Endothelial cell of umbilical vein (primary cell): ENCODE data around the gene ENAH. TPM values are rescaled to one million over a fixed set of nuclear protein-coding genes. Genes with fewer than 3 reads are reported as not detected.
A peak's percentile ranks its signal among the peaks of the same experiment; 100 is the strongest.

Experiments used
- BruUV-seq: library from RNA; stranded (reverse); fragments of 400-500 nt; replicated peaks from 2 replicates; lab custom pipeline; 2021; lab: Mats Ljungman, UMichigan
- CTCF ChIA-PET: fragments of 300-600, 350-600 bp; sonication (Branson Sonifier 250); formaldehyde crosslinking; loops from one replicate; lab custom pipeline; 2021; ENCODE audit warnings: antibody characterized with exemption, inconsistent platforms; lab: Charles Lee
- POLR2A ChIA-PET: fragments of 300-600, 350-600 bp; sonication (Branson Sonifier 250); formaldehyde crosslinking; loops from one replicate; lab custom pipeline; 2021; ENCODE audit warnings: antibody characterized with exemption, inconsistent platforms; lab: Charles Lee
- DNase-seq: peaks from one replicate; pipeline ENCODE4 v3.0.0-alpha.2; 2011; ENCODE audit warnings: low read depth, low spot score
- FAIRE-seq: peaks from 2 replicates; lab custom pipeline; 2011; peaks lifted over from hg19 to GRCh38; lab: Jason Lieb, UNC
- H2AFZ ChIP-seq: 2 replicates; pipeline ENCODE4 v1.6.0; 2012; ENCODE audit warnings: low read depth, low read length, control low read depth, inconsistent platforms
- H3K27ac ChIP-seq: 2 replicates; pipeline ENCODE4 v1.5.1; 2011; ENCODE audit warnings: low read depth, mild to moderate bottlenecking, control low read depth, low read length, moderate library complexity; ENCODE audit not compliant: insufficient read depth
- H3K27me3 ChIP-seq, 2 experiments: 2 replicates each; pipeline versions ENCODE4 v1.6.0 to v1.6.1; 2011; ENCODE audit warnings: low read length in 2 of 2, mixed read lengths in 1 of 2; ENCODE audit not compliant: control insufficient read depth in 2 of 2, insufficient read depth in 2 of 2
- H3K36me3 ChIP-seq, 2 experiments: 2 replicates in 1 of 2; 3 replicates in 1 of 2; pipeline ENCODE4 v1.5.1; 2011; ENCODE audit warnings: low read length in 2 of 2, mild to moderate bottlenecking in 1 of 2, moderate library complexity in 1 of 2; ENCODE audit not compliant: control insufficient read depth in 2 of 2, insufficient read depth in 2 of 2; ENCODE audit errors: extremely low read depth in 1 of 2
- H3K4me1 ChIP-seq: 3 replicates; pipeline ENCODE4 v1.5.1; 2011; ENCODE audit warnings: mild to moderate bottlenecking, low read length; ENCODE audit not compliant: control insufficient read depth, insufficient read depth; ENCODE audit errors: extremely low read depth
- H3K4me2 ChIP-seq: 2 replicates; pipeline ENCODE4 v1.6.1; 2011; ENCODE audit warnings: low read length, control low read depth, mixed read lengths; ENCODE audit not compliant: insufficient read depth
- H3K4me3 ChIP-seq, 3 experiments: fragments of 200-600 bp in 1 of 3; sonication (generic), shearing (Covaris generic) in 1 of 3; replicated peaks in 1 of 3; 2 replicates each; pipeline ENCODE4 v1.5.1; 2011 to 2016; ENCODE audit warnings: control low read depth in 3 of 3, low read length in 3 of 3, mild to moderate bottlenecking in 2 of 3, inconsistent platforms in 1 of 3, low read depth in 1 of 3, moderate library complexity in 1 of 3; ENCODE audit not compliant: insufficient read depth in 1 of 3
- H3K79me2 ChIP-seq: 2 replicates; pipeline ENCODE4 v1.6.0; 2012; ENCODE audit warnings: low read length, inconsistent platforms; ENCODE audit not compliant: control insufficient read depth, insufficient read depth
- H3K9ac ChIP-seq: replicated peaks from 2 replicates; pipeline ENCODE3; 2011; ENCODE audit warnings: low read length, control low read depth; ENCODE audit not compliant: insufficient read depth; ENCODE audit errors: extremely low read depth
- H3K9me1 ChIP-seq: replicated peaks from 3 replicates; pipeline ENCODE4 v1.6.0; 2011; ENCODE audit warnings: mild to moderate bottlenecking, low read length; ENCODE audit not compliant: control insufficient read depth, insufficient read depth; ENCODE audit errors: extremely low read depth
- H3K9me3 ChIP-seq: replicated peaks from 2 replicates; pipeline ENCODE4 v1.5.1; 2012; ENCODE audit warnings: low read length, inconsistent platforms; ENCODE audit not compliant: control insufficient read depth, insufficient read depth
- H4K20me1 ChIP-seq: replicated peaks from 2 replicates; pipeline ENCODE3; 2011; ENCODE audit warnings: mild to moderate bottlenecking, low read length; ENCODE audit not compliant: control insufficient read depth, insufficient read depth; ENCODE audit errors: extremely low read depth
- CTCF ChIP-seq, 2 donors: IDR thresholded peaks; 1 replicate in 1 of 2; 2 replicates in 1 of 2; pipeline ENCODE4 v1.5.1; 2011; ENCODE audit warnings: low read length in 2 of 2, mild to moderate bottlenecking in 2 of 2, moderate library complexity in 2 of 2, control low read depth in 1 of 2, inconsistent platforms in 1 of 2, low read depth in 1 of 2; ENCODE audit not compliant: insufficient read depth in 1 of 2; ENCODE audit errors: extremely low read depth in 1 of 2
- EZH2 ChIP-seq: IDR thresholded peaks from 2 replicates; pipeline ENCODE4 v1.6.1; 2012; ENCODE audit warnings: borderline replicate concordance, low read depth, mild to moderate bottlenecking, moderate library complexity, low read length, inconsistent platforms; ENCODE audit not compliant: severe bottlenecking
- FOS ChIP-seq: IDR thresholded peaks from 2 replicates; pipeline ENCODE4 v1.6.1; 2011; ENCODE audit warnings: mild to moderate bottlenecking, low read length, moderate library complexity, borderline replicate concordance; ENCODE audit not compliant: insufficient read depth
- GATA2 ChIP-seq: IDR thresholded peaks from 2 replicates; pipeline ENCODE4 v1.7.0; 2011; ENCODE audit warnings: low read depth, mild to moderate bottlenecking, moderate library complexity, mixed read lengths, low read length; ENCODE audit not compliant: insufficient read length, insufficient read depth
- JUN ChIP-seq: IDR thresholded peaks from 2 replicates; pipeline ENCODE4 v1.6.1; 2011; ENCODE audit warnings: borderline replicate concordance, low read depth; ENCODE audit not compliant: insufficient read length, insufficient read depth
- MAX ChIP-seq: IDR thresholded peaks from 2 replicates; pipeline ENCODE4 v1.6.1; 2011; ENCODE audit not compliant: insufficient read depth, insufficient read length
- MYC ChIP-seq: IDR thresholded peaks from one replicate; pipeline ENCODE4 v1.6.1; 2011; ENCODE audit warnings: mild to moderate bottlenecking, low read depth, low read length
- POLR2A ChIP-seq: IDR thresholded peaks from 2 replicates; pipeline ENCODE4 v1.6.1; 2012; ENCODE audit warnings: low read depth, mild to moderate bottlenecking, control low read depth, low read length
- POLR2AphosphoS5 ChIP-seq: IDR thresholded peaks from 2 replicates; pipeline ENCODE4 v1.6.1; 2012; ENCODE audit warnings: low read depth, mild to moderate bottlenecking, control low read depth, low read length, moderate library complexity; ENCODE audit not compliant: insufficient read depth
- dilution Hi-C: fragments of 300-500 bp; cut with MboI; formaldehyde crosslinking; loops from one replicate; pipeline ENCODE4 v1.15.0; 2019; ENCODE audit warnings: low sequenced_read_pairs; ENCODE audit not compliant: extremely low pct_ligation_motif_present
- intact Hi-C: fragments of 100-400 bp; cut with micrococcal nuclease; formaldehyde crosslinking; loops from one replicate; pipeline ENCODE4 v1.10.0; 2022
- polyA plus RNA-seq, 4 experiments: library from polyadenylated mRNA; depleted of rRNA in 3 of 4; stranded (reverse) in 3 of 4; unstranded in 1 of 4; fragments of >200 nt; gene quantifications; 2 replicates each; pipeline versions ENCODE4 v1.2.1 to v1.2.3, GENCODE V29; 2011 to 2012; ENCODE audit warnings: missing spikeins in 1 of 4
- total RNA-seq: library from RNA; stranded (reverse); gene quantifications from 2 replicates; pipeline ENCODE4 v1.2.3, GENCODE V29; 2021

The ENAH gene
- total and polyA plus RNA-seq, 2 donors (not counting 3 experiments of a cell fraction or from before 2014, with no cell fraction given): 19.9 to 95.6 TPM

- BruUV-seq: no TSS peak
- Histone ChIP-seq H2AFZ (peak overlapping the region; percentile 31), H3K36me3 (no peaks in the 10 kb centered on the region), H3K27ac (peak overlapping the region; percentile 78), H3K4me3 (no peak overlapping the region), H3K4me1 (peaks cover 37% of the 10 kb centered on the region), H3K9me1 (no peaks in the 10 kb centered on the region), H3K9me3 (no peaks in the 10 kb centered on the region), H3K4me2 (peak overlapping the region; percentile 61), H3K79me2 (no peaks in the 10 kb centered on the region), H3K9ac (peak overlapping the region; percentile 19), H3K27me3 (peaks cover 2% of the 10 kb centered on the region in 2 experiments), H4K20me1 (no peaks in the 10 kb centered on the region)
- FAIRE-seq: peak; percentile 67
- ChIA-PET POLR2A (interaction anchor here (1.7 kb wide), 1 partner anchor 29 kb away, joined by 4 read pairs; no protein-coding TSS in a partner anchor), CTCF (interaction anchor here (0.9 to 3.5 kb wide), 7 partner anchors 17 to 332 kb away, joined by 3 to 15 read pairs (median 4); partner anchors contain the start of gene SRP9)
- intact Hi-C loops: loop anchor here (1.0 kb wide), 2 partner anchors 18 to 21 kb away; partner anchors contain the start of gene LBR
- no peak for TF ChIP-seq GATA2
- dilution Hi-C loops: no loop called here
- peak; percentile 48 for DNase-seq
These were observed 207.0 kb downstream of the ENAH start for GRCh38 chr1:225445639-225446594.

GRCh38 chr1:225442123-225442505 lies 210.8 kb downstream of the ENAH start:
- TF ChIP-seq FOS (no peak), GATA2 (no peak), CTCF (IDR thresholded peaks at IDR 0.05; ENCODE audit: extremely low read depth in 1 of 2, insufficient read depth in 1 of 2, low read depth in 1 of 2, low read length in 2 of 2) (no peak), POLR2A (no peak), POLR2AphosphoS5 (no peak), MAX (no peak), JUN (no peak), EZH2 (no peak), MYC (no peak)
- ChIA-PET POLR2A (no interaction called here), CTCF (interaction anchor here (0.6 to 2.9 kb wide), 13 partner anchors 8 to 1197 kb away, joined by 3 to 31 read pairs (median 6); partner anchors contain the start of gene LBR)
- Histone ChIP-seq H4K20me1 (no peaks in the 10 kb centered on the region), H3K4me2 (no peak overlapping the region), H3K9me3 (no peaks in the 10 kb centered on the region), H3K4me3 (no peak overlapping the region), H3K27ac (no peak overlapping the region), H3K9ac (no peak overlapping the region), H3K9me1 (no peaks in the 10 kb centered on the region), H3K4me1 (peaks cover 34% of the 10 kb centered on the region), H3K36me3 (no peaks in the 10 kb centered on the region), H3K79me2 (no peaks in the 10 kb centered on the region), H3K27me3 (no peaks in the 10 kb centered on the region), H2AFZ (no peak overlapping the region)
- no peak for DNase-seq
- dilution Hi-C loops (no loop called here), intact Hi-C loops (no loop called here)
- no peak for FAIRE-seq
- BruUV-seq: no TSS peak
